DOHH2 (cell line): ENCODE measurements around the gene FKBP5.
A peak's percentile ranks its signal among the peaks of the same experiment; 100 is the strongest.

Source experiments
- H3F3A ChIP-seq: fragments of 200-600 bp; sonication (generic), shearing (Covaris generic); 2 replicates; pipeline ENCODE4 v1.6.0; 2016; ENCODE audit warnings: antibody characterized with exemption, mild to moderate bottlenecking; ENCODE audit not compliant: control insufficient read depth, insufficient read depth
- H3K27ac ChIP-seq: fragments of 200-600 bp; sonication (generic); 2 replicates; pipeline ENCODE4 v1.5.1; 2014; ENCODE audit warnings: low read depth, mild to moderate bottlenecking, low read length, moderate library complexity
- H3K27me3 ChIP-seq: fragments of 200-600 bp; sonication (generic); 2 replicates; pipeline ENCODE4 v1.6.1; 2014; ENCODE audit warnings: mild to moderate bottlenecking, low read length, mixed read lengths; ENCODE audit not compliant: control insufficient read depth
- H3K36me3 ChIP-seq: fragments of 200-600 bp; sonication (generic); 2 replicates; pipeline ENCODE4 v1.6.1; 2014; ENCODE audit warnings: mild to moderate bottlenecking, low read length, moderate library complexity, mixed read lengths; ENCODE audit not compliant: control insufficient read depth
- H3K4me1 ChIP-seq: fragments of 200-600 bp; sonication (generic); 2 replicates; pipeline ENCODE4 v1.6.1; 2014; ENCODE audit warnings: mild to moderate bottlenecking, low read length, mixed read lengths; ENCODE audit not compliant: control insufficient read depth
- H3K4me2 ChIP-seq: fragments of 200-600 bp; sonication (generic); 2 replicates; pipeline ENCODE4 v1.6.0; 2014; ENCODE audit warnings: mild to moderate bottlenecking, low read length, moderate library complexity
- H3K4me3 ChIP-seq: fragments of 200-600 bp; sonication (generic); 2 replicates; pipeline ENCODE4 v1.5.1; 2014; ENCODE audit warnings: mild to moderate bottlenecking, low read length, mixed read lengths
- H3K79me2 ChIP-seq: fragments of 200-600 bp; sonication (generic); 2 replicates; pipeline ENCODE4 v1.6.1; 2014; ENCODE audit warnings: mild to moderate bottlenecking, low read length, mixed read lengths; ENCODE audit not compliant: control insufficient read depth
- H3K9me2 ChIP-seq: fragments of 200-600 bp; sonication (generic); replicated peaks from 2 replicates; pipeline ENCODE4 v1.6.1; 2014; ENCODE audit warnings: mild to moderate bottlenecking, low read length, mixed read lengths; ENCODE audit not compliant: control insufficient read depth
- H3K9me3 ChIP-seq: fragments of 200-600 bp; sonication (generic); 2 replicates; pipeline ENCODE4 v1.6.1; 2014; ENCODE audit warnings: antibody characterized with exemption, low read length, mixed read lengths; ENCODE audit not compliant: control insufficient read depth, insufficient read depth
- H4K20me1 ChIP-seq: fragments of 200-600 bp; sonication (generic); 2 replicates; pipeline ENCODE4 v1.6.0; 2014; ENCODE audit warnings: low read depth, mild to moderate bottlenecking, antibody characterized with exemption, low read length, moderate library complexity; ENCODE audit not compliant: control insufficient read depth, insufficient read depth
- EZH2phosphoT487 ChIP-seq: fragments of 200-600 bp; sonication (generic); IDR thresholded peaks from 2 replicates; pipeline ENCODE4 v1.6.1; 2017; ENCODE audit warnings: borderline replicate concordance, mild to moderate bottlenecking, antibody characterized with exemption, low read length, moderate library complexity, mixed read lengths
- TF ChIP-seq, protein P1 (sequence below): fragments of 200-600 bp; sonication (generic); IDR thresholded peaks from one replicate; pipeline ENCODE4 v1.5.1; 2014; ENCODE audit warnings: antibody characterized with exemption, mild to moderate bottlenecking, low read depth, low read length; ENCODE audit not compliant: poor library complexity, severe bottlenecking

Gene FKBP5

DNA sequence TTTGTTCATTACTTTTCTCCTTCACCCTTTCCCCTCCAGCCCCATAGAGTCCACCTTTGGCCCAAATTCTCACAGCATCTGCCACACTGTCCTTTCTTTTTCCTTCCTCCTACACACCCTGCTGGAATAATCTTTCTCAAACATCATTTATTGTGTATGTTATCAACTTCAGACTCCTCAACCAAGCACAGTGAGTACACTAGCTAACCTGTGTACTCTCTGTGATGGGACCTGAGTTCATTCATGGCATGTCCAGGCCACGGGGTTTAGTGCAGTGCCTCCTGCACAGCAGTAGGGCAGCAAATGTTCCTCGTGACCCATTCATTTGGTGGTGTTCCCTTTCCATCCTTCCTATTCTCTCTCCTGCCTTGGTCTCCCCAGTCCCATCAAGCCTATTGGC is 41.0 kb upstream of the FKBP5 start:
- Histone ChIP-seq H3K79me2 (no peaks in the 10 kb centered on the region), H3K27me3 (no peaks in the 10 kb centered on the region), H3K4me1 (peaks cover 66% of the 10 kb centered on the region), H3F3A (peaks cover 28% of the 10 kb centered on the region), H3K9me2 (no peaks in the 10 kb centered on the region), H4K20me1 (no peaks in the 10 kb centered on the region), H3K27ac (peak overlapping the region; percentile 87), H3K4me2 (peak overlapping the region; percentile 73), H3K36me3 (no peaks in the 10 kb centered on the region), H3K4me3 (peak overlapping the region; percentile 32), H3K9me3 (no peaks in the 10 kb centered on the region)
- TF ChIP-seq, protein P1, sequence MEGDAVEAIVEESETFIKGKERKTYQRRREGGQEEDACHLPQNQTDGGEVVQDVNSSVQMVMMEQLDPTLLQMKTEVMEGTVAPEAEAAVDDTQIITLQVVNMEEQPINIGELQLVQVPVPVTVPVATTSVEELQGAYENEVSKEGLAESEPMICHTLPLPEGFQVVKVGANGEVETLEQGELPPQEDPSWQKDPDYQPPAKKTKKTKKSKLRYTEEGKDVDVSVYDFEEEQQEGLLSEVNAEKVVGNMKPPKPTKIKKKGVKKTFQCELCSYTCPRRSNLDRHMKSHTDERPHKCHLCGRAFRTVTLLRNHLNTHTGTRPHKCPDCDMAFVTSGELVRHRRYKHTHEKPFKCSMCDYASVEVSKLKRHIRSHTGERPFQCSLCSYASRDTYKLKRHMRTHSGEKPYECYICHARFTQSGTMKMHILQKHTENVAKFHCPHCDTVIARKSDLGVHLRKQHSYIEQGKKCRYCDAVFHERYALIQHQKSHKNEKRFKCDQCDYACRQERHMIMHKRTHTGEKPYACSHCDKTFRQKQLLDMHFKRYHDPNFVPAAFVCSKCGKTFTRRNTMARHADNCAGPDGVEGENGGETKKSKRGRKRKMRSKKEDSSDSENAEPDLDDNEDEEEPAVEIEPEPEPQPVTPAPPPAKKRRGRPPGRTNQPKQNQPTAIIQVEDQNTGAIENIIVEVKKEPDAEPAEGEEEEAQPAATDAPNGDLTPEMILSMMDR, result no peak
- no peak for TF ChIP-seq EZH2phosphoT487

DNA sequence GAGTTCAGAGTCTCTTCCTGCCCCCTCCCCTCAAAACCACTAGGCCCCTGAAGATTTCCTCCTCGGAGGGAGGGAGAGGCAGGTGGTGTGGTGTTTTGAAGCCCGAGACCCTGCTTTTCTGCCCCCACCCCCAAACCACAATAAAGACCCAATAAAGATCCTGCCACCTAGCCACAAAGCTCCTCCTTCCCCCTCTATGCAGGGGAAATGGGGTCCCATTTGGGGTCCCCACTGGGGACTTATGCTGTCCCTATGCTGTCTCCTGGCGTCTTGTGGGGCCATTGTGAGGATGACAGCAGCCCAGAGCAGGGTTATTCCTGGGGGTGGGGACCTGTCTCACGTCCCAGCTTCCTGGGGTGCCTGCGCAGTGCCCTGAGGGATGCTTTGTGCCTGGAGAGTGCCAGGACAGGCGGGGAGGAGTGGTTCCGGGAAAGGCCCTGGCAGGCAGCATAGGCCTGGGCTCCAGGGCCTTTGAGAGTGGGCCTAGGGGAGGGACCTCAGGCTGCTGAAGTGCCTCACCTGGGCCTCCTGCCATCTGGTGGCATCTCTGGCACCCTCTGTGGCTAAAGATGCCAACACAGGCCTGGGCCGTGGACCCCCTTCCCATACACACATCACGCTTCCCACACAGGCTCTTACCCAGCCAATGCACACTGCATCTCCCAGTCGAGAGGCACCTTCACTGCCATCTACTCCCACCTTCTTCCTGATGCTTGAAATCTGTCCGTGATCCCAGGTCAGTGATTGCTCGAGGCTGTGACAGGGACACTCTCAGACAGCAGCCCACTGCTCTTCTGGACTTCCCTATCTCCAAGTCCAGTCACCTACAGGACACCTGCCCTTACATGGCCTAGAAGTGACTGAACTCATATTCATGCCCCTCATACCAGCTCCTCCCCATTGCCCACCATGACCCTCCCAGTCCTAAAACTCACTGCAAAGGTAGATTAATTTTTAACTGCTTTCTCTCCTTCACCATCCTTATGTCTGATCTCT is 40.3 kb upstream of the FKBP5 start:
- H3K27ac ChIP-seq, result peak overlapping the region; percentile 87
- H3K9me2 ChIP-seq, result no peaks in the 10 kb centered on the region
- peaks cover 28% of the 10 kb centered on the region for H3F3A ChIP-seq
- no peaks in the 10 kb centered on the region for H3K27me3 ChIP-seq
- TF ChIP-seq, protein P1, result peak; percentile 45
- no peak for TF ChIP-seq EZH2phosphoT487
- H3K4me2 ChIP-seq, result peak overlapping the region; percentile 73
- H3K4me1 ChIP-seq, result peaks cover 73% of the 10 kb centered on the region
- H4K20me1 ChIP-seq, result no peaks in the 10 kb centered on the region
- H3K36me3 ChIP-seq, result no peaks in the 10 kb centered on the region
- no peaks in the 10 kb centered on the region for H3K9me3 ChIP-seq
- H3K79me2 ChIP-seq, result no peaks in the 10 kb centered on the region
- peak overlapping the region; percentile 89 for H3K4me3 ChIP-seq

- H3K27ac ChIP-seq, result peak overlapping the region; percentile 87
- H3K27me3 ChIP-seq, result no peaks in the 10 kb centered on the region
- no peaks in the 10 kb centered on the region for H4K20me1 ChIP-seq
- TF ChIP-seq, protein P1, result no peak
- no peak for TF ChIP-seq EZH2phosphoT487
- no peaks in the 10 kb centered on the region for H3K36me3 ChIP-seq
- no peaks in the 10 kb centered on the region for H3K9me3 ChIP-seq
- H3K4me3 ChIP-seq, result peak overlapping the region; percentile 89
- no peaks in the 10 kb centered on the region for H3K79me2 ChIP-seq
- H3K4me1 ChIP-seq, result peaks cover 72% of the 10 kb centered on the region
- peak overlapping the region; percentile 73 for H3K4me2 ChIP-seq
- H3K9me2 ChIP-seq, result no peaks in the 10 kb centered on the region
- peaks cover 26% of the 10 kb centered on the region for H3F3A ChIP-seq
These were observed 39.4 kb upstream of the FKBP5 start for GRCh38 chr6:35727935-35728682.
